H1 (cell line): ENCODE data around the gene SYTL2.

Experiments
- BCL11A ChIP-seq, 2 experiments: IDR thresholded peaks; one replicate each; pipeline ENCODE4 v1.6.1; 2011; ENCODE audit warnings: low read depth in 2 of 2, low read length in 2 of 2, mild to moderate bottlenecking in 2 of 2
- EP300 ChIP-seq, 2 experiments: IDR thresholded peaks; 1 replicate in 1 of 2; 2 replicates in 1 of 2; pipeline ENCODE4 v1.6.1; 2011 to 2012; ENCODE audit warnings: low read depth in 2 of 2, low read length in 2 of 2, mild to moderate bottlenecking in 2 of 2, borderline replicate concordance in 1 of 2, inconsistent platforms in 1 of 2, moderate library complexity in 1 of 2
- NANOG ChIP-seq: IDR thresholded peaks from 2 replicates; pipeline ENCODE4 v1.6.1; 2011; ENCODE audit warnings: low read length, low read depth, mild to moderate bottlenecking, inconsistent platforms; ENCODE audit not compliant: insufficient read depth, poor library complexity, severe bottlenecking
- SIN3A ChIP-seq, 2 experiments: IDR thresholded peaks in 1 of 2; conservative IDR thresholded peaks in 1 of 2; 2 replicates each; pipeline ENCODE4 v1.6.1; 2011 to 2012; ENCODE audit warnings: low read length in 2 of 2, improper control_type of control experiment in 1 of 2, low read depth in 1 of 2, mild to moderate bottlenecking in 1 of 2

DNA sequence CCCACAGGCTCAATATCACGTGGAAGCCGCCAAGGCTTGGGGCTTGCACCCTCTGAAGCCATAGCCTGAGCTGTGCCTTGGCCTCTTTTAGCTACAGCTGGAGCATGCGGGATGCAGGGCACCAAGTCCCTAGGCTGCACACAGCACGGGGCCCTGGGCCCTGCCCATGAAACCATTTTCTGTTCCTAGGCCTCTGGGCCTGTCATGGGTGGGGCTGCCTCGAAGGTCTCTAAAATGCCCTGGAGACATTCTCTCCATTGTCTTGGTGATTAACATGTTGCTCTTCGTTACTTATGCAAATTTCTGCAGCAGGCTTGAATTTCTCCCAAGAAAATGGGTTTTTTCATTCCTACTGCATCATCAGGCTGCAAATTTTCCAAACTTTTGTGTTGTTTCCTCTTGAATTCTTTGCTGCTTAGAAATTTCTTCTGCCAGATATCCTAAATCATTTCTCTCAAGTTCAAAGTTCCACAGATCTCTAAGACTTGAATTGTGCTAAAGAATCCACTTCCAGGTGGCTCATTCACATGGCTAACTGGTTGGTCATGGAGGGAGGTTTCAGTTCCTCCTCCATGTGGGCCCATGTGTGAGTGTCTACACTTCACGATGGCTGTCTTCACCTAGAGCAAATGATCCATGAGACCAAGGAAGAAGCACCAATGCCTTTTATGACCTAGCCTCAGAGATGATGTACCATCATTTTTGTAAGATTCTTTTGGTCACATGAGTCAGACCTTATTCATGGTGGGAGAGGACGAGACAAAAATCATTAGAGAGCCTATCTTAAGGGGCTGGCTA is 138.6 kb downstream of the SYTL2 start:
- TF ChIP-seq BCL11A (IDR thresholded peaks at IDR 0.05; ENCODE audit: low read depth in 2 of 2, low read length in 2 of 2) (no peak), NANOG (no peak), SIN3A (conservative IDR thresholded peaks at IDR 0.05 in 1 of 2, IDR thresholded peaks at IDR 0.05 in 1 of 2; ENCODE audit: low read depth in 1 of 2, low read length in 2 of 2) (no peak), EP300 (IDR thresholded peaks at IDR 0.05; ENCODE audit: borderline replicate concordance in 1 of 2, low read depth in 2 of 2, low read length in 2 of 2) (no peak)
